DND-41 (cell line): Measurements from ENCODE around the gene HRC.
"Not testable (repeated sequence)": the region's sequence is repeated elsewhere in the genome, so short reads cannot be mapped to it uniquely, and the experiment has no call there.

Experiments used
- ATAC-seq: fragments of 200-7000 bp; cut with Tn5 transposase; 3 replicates; pipeline ENCODE4 v1.9.1; 2021; ENCODE audit warnings: low read depth; ENCODE audit not compliant: insufficient read depth
- DNase-seq: peaks from one replicate; pipeline ENCODE4 v3.0.0-alpha.2; 2020
- H2AFZ ChIP-seq: 2 replicates; pipeline ENCODE4 v1.6.0; 2012; ENCODE audit warnings: low read depth, low read length
- H3K27ac ChIP-seq: 2 replicates; pipeline ENCODE4 v1.5.1; 2012; ENCODE audit warnings: low read length, inconsistent platforms
- H3K27me3 ChIP-seq: fragments of 200-600 bp; sonication (generic); 2 replicates; pipeline ENCODE4 v1.6.0; 2012; ENCODE audit warnings: low read length, mild to moderate bottlenecking, inconsistent platforms; ENCODE audit not compliant: insufficient read depth, poor library complexity
- H3K36me3 ChIP-seq: 2 replicates; pipeline ENCODE4 v1.5.1; 2012; ENCODE audit warnings: low read length, inconsistent platforms; ENCODE audit not compliant: insufficient read depth
- H3K4me1 ChIP-seq: 2 replicates; pipeline ENCODE4 v1.5.1; 2012; ENCODE audit warnings: mild to moderate bottlenecking, low read length; ENCODE audit not compliant: insufficient read depth
- H3K4me2 ChIP-seq: 2 replicates; pipeline ENCODE4 v1.6.0; 2012; ENCODE audit warnings: mild to moderate bottlenecking, moderate library complexity, low read length, inconsistent platforms; ENCODE audit not compliant: insufficient read depth
- H3K4me3 ChIP-seq, 2 experiments: fragments of 200-600 bp in 1 of 2; shearing (Covaris generic) in 1 of 2; 2 replicates each; pipeline ENCODE4 v1.5.1; 2012 to 2016; ENCODE audit warnings: inconsistent platforms in 2 of 2, low read length in 2 of 2, mild to moderate bottlenecking in 2 of 2, low read depth in 1 of 2, moderate library complexity in 1 of 2
- H3K79me2 ChIP-seq: 2 replicates; pipeline ENCODE4 v1.6.0; 2012; ENCODE audit warnings: low read length, inconsistent platforms; ENCODE audit not compliant: insufficient read depth
- H3K9ac ChIP-seq: 2 replicates; pipeline ENCODE4 v1.6.0; 2012; ENCODE audit warnings: low read depth, mild to moderate bottlenecking, inconsistent platforms, low read length, moderate library complexity
- H3K9me3 ChIP-seq: 2 replicates; pipeline ENCODE4 v1.5.1; 2012; ENCODE audit warnings: low read length, moderate library complexity, mild to moderate bottlenecking, inconsistent platforms; ENCODE audit not compliant: insufficient read depth, severe bottlenecking
- H4K20me1 ChIP-seq: 2 replicates; pipeline ENCODE4 v1.6.0; 2012; ENCODE audit warnings: low read length; ENCODE audit not compliant: insufficient read depth
- CTCF ChIP-seq: IDR thresholded peaks from 2 replicates; pipeline ENCODE4 v1.5.1; 2012; ENCODE audit warnings: borderline replicate concordance, low read length, moderate library complexity, mild to moderate bottlenecking; ENCODE audit not compliant: poor library complexity, severe bottlenecking; ENCODE audit errors: extremely low read depth
- EZH2 ChIP-seq: IDR thresholded peaks from 3 replicates; pipeline ENCODE4 v1.6.1; 2012; ENCODE audit warnings: borderline replicate concordance, low read depth, mild to moderate bottlenecking, moderate library complexity, low read length, inconsistent platforms; ENCODE audit not compliant: severe bottlenecking

The HRC gene

GRCh38 chr19:49182848-49183375 lies 27.7 kb upstream of the HRC start:
- Histone ChIP-seq H3K27ac (no peak overlapping the region), H4K20me1 (no peaks in the 10 kb centered on the region), H3K79me2 (no peaks in the 10 kb centered on the region), H3K36me3 (no peaks in the 10 kb centered on the region), H3K4me3 (no peak overlapping the region), H3K4me2 (no peak overlapping the region), H2AFZ (no peak overlapping the region), H3K9me3 (peaks cover 3% of the 10 kb centered on the region), H3K27me3 (no peaks in the 10 kb centered on the region), H3K9ac (no peak overlapping the region), H3K4me1 (no peaks in the 10 kb centered on the region)
- no peak for ATAC-seq
- DNase-seq, result no peak
- TF ChIP-seq EZH2 (no peak), CTCF (no peak)

GRCh38 chr19:49182010-49182847 lies 27.0 kb upstream of the HRC start:
- not testable (repeated sequence) for H3K36me3 ChIP-seq, H3K4me1 ChIP-seq, H3K27me3 ChIP-seq, ATAC-seq, H3K4me2 ChIP-seq, H3K27ac ChIP-seq, H3K4me3 ChIP-seq, H3K9ac ChIP-seq, H3K9me3 ChIP-seq, H3K79me2 ChIP-seq, H2AFZ ChIP-seq, DNase-seq, H4K20me1 ChIP-seq

DNA sequence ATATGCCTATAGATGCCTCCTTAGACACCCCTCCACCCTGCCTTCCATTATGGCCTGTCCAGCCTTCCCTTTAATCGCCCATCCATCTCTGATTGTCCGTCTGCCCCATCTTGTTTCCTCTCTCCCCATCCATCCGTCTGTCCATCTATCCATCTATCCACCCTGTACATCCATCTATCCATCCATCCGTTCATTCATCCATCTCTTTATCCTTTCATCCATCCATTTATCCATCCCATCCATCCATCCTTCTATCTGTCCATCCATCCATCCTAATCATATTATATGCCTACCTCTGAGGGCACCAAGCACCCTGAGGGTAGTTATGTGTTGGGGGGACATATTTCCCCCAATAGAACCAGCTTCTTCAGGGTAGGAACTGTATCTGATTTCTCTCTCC lies 25.5 kb upstream of the HRC start:
- Histone ChIP-seq H2AFZ (no peak overlapping the region), H3K9ac (no peak overlapping the region), H3K79me2 (no peaks in the 10 kb centered on the region), H3K4me3 (no peak overlapping the region), H3K4me1 (no peaks in the 10 kb centered on the region), H4K20me1 (no peaks in the 10 kb centered on the region), H3K27me3 (no peaks in the 10 kb centered on the region), H3K36me3 (no peaks in the 10 kb centered on the region), H3K9me3 (peaks cover 3% of the 10 kb centered on the region), H3K4me2 (no peak overlapping the region), H3K27ac (no peak overlapping the region)
- TF ChIP-seq CTCF (no peak), EZH2 (no peak)
- DNase-seq (no peak), ATAC-seq (no peak)

DNA sequence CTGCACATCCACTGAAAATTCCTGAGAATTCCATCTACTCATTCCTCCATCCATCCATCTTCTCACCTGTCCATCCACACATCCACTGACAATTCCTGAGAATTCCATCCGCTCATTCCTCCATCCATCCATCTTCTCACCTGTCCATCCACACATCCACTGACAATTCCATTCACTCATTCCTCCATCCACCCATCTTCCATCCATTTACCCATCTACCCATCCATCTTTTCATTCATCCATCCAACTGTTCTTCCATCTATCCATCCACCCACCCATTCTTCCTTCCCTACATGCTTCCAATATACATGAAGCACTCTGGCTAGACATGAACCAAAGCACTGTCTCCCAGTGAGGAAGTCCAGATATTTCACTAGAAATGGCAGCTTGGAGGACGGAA lies 18.0 kb upstream of the HRC start:
- Histone ChIP-seq H3K4me1 (no peaks in the 10 kb centered on the region), H3K79me2 (no peaks in the 10 kb centered on the region), H3K9me3 (no peaks in the 10 kb centered on the region), H4K20me1 (no peaks in the 10 kb centered on the region), H3K36me3 (no peaks in the 10 kb centered on the region), H3K27ac (no peak overlapping the region), H2AFZ (no peak overlapping the region), H3K4me2 (no peak overlapping the region), H3K9ac (no peak overlapping the region), H3K27me3 (no peaks in the 10 kb centered on the region), H3K4me3 (no peak overlapping the region)
- TF ChIP-seq EZH2 (no peak), CTCF (no peak)
- ATAC-seq (no peak), DNase-seq (no peak)
